IMR-90 (cell line): ENCODE results near the gene DNAJC3. TPM values are rescaled to one million over a fixed set of nuclear protein-coding genes. Genes with fewer than 3 reads are reported as not detected.
A peak's percentile ranks its signal among the peaks of the same experiment; 100 is the strongest.

Experiments used
- ATAC-seq: fragments of 200-7000 bp; cut with Tn5 transposase; 2 replicates; pipeline ENCODE4 v1.9.1; 2020; ENCODE audit warnings: low read depth, mild to moderate bottlenecking, moderate library complexity
- BruUV-seq: library from RNA; stranded (reverse); fragments of 400-500 nt; replicated peaks from 2 replicates; lab custom pipeline; 2021; lab: Mats Ljungman, UMichigan
- CTCF ChIA-PET: fragments of 300-600 bp; formaldehyde crosslinking; extraction: SDS; loops from one replicate; lab custom pipeline; 2021; ENCODE audit warnings: antibody characterized with exemption; lab: Yijun Ruan, JAX
- POLR2A ChIA-PET: fragments of 300-600 bp; sonication (Branson Sonifier 250); formaldehyde crosslinking; loops from one replicate; lab custom pipeline; 2022; ENCODE audit warnings: antibody characterized with exemption; ENCODE audit not compliant: unreplicated experiment; lab: Charles Lee
- DNase-seq: peaks from one replicate; pipeline ENCODE4 v3.0.0; 2013
- H2AFZ ChIP-seq: replicated peaks from 2 replicates; pipeline ENCODE3; 2013; ENCODE audit warnings: low read length, mild to moderate bottlenecking; ENCODE audit not compliant: poor library complexity
- H2AK5ac ChIP-seq: 2 replicates; pipeline ENCODE4 v1.6.1; 2013; ENCODE audit warnings: low read depth, low read length, inconsistent platforms
- H2AK9ac ChIP-seq: replicated peaks from 2 replicates; pipeline ENCODE3; 2013; ENCODE audit warnings: mild to moderate bottlenecking, low read depth, low read length, moderate library complexity; ENCODE audit not compliant: poor library complexity
- H2BK120ac ChIP-seq: 2 replicates; pipeline ENCODE4 v1.6.1; 2013; ENCODE audit warnings: low read depth, low read length, inconsistent platforms
- H2BK15ac ChIP-seq: 3 replicates; pipeline ENCODE4 v1.6.1; 2013; ENCODE audit warnings: low read depth, low read length, inconsistent platforms
- H2BK20ac ChIP-seq: 2 replicates; pipeline ENCODE4 v1.6.1; 2013; ENCODE audit warnings: low read depth, mild to moderate bottlenecking, inconsistent platforms, low read length, moderate library complexity
- H2BK5ac ChIP-seq: 2 replicates; pipeline ENCODE4 v1.6.1; 2013; ENCODE audit warnings: mild to moderate bottlenecking, low read depth, low read length, inconsistent platforms; ENCODE audit not compliant: poor library complexity, severe bottlenecking
- H3K14ac ChIP-seq: replicated peaks from 2 replicates; pipeline ENCODE4 v1.6.1; 2013; ENCODE audit warnings: low read depth, low read length, inconsistent platforms
- H3K18ac ChIP-seq: 2 replicates; pipeline ENCODE4 v1.6.1; 2013; ENCODE audit warnings: low read depth, low read length, control low read depth
- H3K23ac ChIP-seq: 2 replicates; pipeline ENCODE4 v1.6.1; 2013; ENCODE audit warnings: low read depth, low read length, inconsistent platforms
- H3K27ac ChIP-seq: 2 replicates; pipeline ENCODE4 v1.5.1; 2013; ENCODE audit warnings: mild to moderate bottlenecking, control low read depth, low read length; ENCODE audit not compliant: insufficient read depth
- H3K27me3 ChIP-seq: 2 replicates; pipeline ENCODE4 v1.6.1; 2013; ENCODE audit warnings: low read length; ENCODE audit not compliant: control insufficient read depth, insufficient read depth
- H3K36me3 ChIP-seq: 2 replicates; pipeline ENCODE4 v1.6.1; 2013; ENCODE audit warnings: low read length, mixed read lengths; ENCODE audit not compliant: control insufficient read depth, insufficient read depth
- H3K4ac ChIP-seq: 2 replicates; pipeline ENCODE4 v1.6.1; 2013; ENCODE audit warnings: low read depth, low read length, inconsistent platforms
- H3K4me1 ChIP-seq: 2 replicates; pipeline ENCODE4 v1.6.1; 2013; ENCODE audit warnings: low read length, mixed read lengths; ENCODE audit not compliant: control insufficient read depth, insufficient read depth
- H3K4me2 ChIP-seq: 2 replicates; pipeline ENCODE4 v1.6.1; 2013; ENCODE audit warnings: low read depth, mild to moderate bottlenecking, control low read depth, low read length, moderate library complexity
- H3K4me3 ChIP-seq: 2 replicates; pipeline ENCODE4 v1.5.1; 2013; ENCODE audit warnings: low read depth, mild to moderate bottlenecking, control low read depth, low read length, moderate library complexity; ENCODE audit not compliant: insufficient read depth
- H3K56ac ChIP-seq: 2 replicates; pipeline ENCODE4 v1.6.1; 2013; ENCODE audit warnings: low read length, inconsistent platforms; ENCODE audit not compliant: insufficient read depth; ENCODE audit errors: extremely low read depth
- H3K79me1 ChIP-seq, 2 experiments: 2 replicates each; pipeline ENCODE4 v1.6.1; 2013; ENCODE audit warnings: low read length in 2 of 2, inconsistent platforms in 1 of 2, low read depth in 1 of 2
- H3K9ac ChIP-seq: 2 replicates; pipeline ENCODE4 v1.6.1; 2013; ENCODE audit warnings: low read depth, low read length, control low read depth
- H3K9me1 ChIP-seq: 2 replicates; pipeline ENCODE4 v1.6.1; 2013; ENCODE audit warnings: low read length, inconsistent platforms; ENCODE audit not compliant: insufficient read depth
- H3K9me3 ChIP-seq: 2 replicates; pipeline ENCODE4 v1.6.1; 2013; ENCODE audit warnings: low read length; ENCODE audit not compliant: control insufficient read depth, insufficient read depth
- H4K20me1 ChIP-seq: 2 replicates; pipeline ENCODE4 v1.6.1; 2013; ENCODE audit warnings: low read length, inconsistent platforms; ENCODE audit not compliant: insufficient read depth
- H4K5ac ChIP-seq: 2 replicates; pipeline ENCODE4 v1.6.1; 2013; ENCODE audit warnings: mild to moderate bottlenecking, low read depth, low read length, control low read depth
- H4K8ac ChIP-seq, 2 experiments: 2 replicates each; pipeline ENCODE4 v1.6.1; 2013; ENCODE audit warnings: low read depth in 2 of 2, low read length in 2 of 2, control low read depth in 1 of 2, inconsistent platforms in 1 of 2
- H4K91ac ChIP-seq: 2 replicates; pipeline ENCODE4 v1.6.1; 2013; ENCODE audit warnings: low read depth, low read length, inconsistent platforms; ENCODE audit not compliant: insufficient read depth
- BHLHE40 ChIP-seq: fragments of 150-350 bp; IDR thresholded peaks from 2 replicates; pipeline ENCODE4 v1.6.1; 2016; ENCODE audit warnings: mild to moderate bottlenecking, low read depth, low read length
- CEBPB ChIP-seq: IDR thresholded peaks from 2 replicates; pipeline ENCODE4 v1.6.1; 2012; ENCODE audit warnings: low read depth, low read length, improper control_type of control experiment
- CHD1 ChIP-seq: IDR thresholded peaks from 2 replicates; pipeline ENCODE4 v1.6.1; 2012; ENCODE audit warnings: low read depth, low read length, improper control_type of control experiment
- MAZ ChIP-seq: IDR thresholded peaks from 2 replicates; pipeline ENCODE4 v1.6.1; 2012; ENCODE audit warnings: low read depth, mild to moderate bottlenecking, low read length, improper control_type of control experiment, moderate library complexity, borderline replicate concordance
- RAD21 ChIP-seq: IDR thresholded peaks from 2 replicates; pipeline ENCODE4 v1.6.1; 2012; ENCODE audit warnings: low read length, improper control_type of control experiment
- RCOR1 ChIP-seq: IDR thresholded peaks from 2 replicates; pipeline ENCODE4 v1.6.1; 2012; ENCODE audit warnings: mild to moderate bottlenecking, low read length, improper control_type of control experiment; ENCODE audit not compliant: insufficient replicate concordance
- RFX5 ChIP-seq: IDR thresholded peaks from 2 replicates; pipeline ENCODE4 v1.8.0; 2012; ENCODE audit warnings: low read depth, mild to moderate bottlenecking, low read length, moderate library complexity
- WGBS, 2 experiments: methylation state at CpG; one replicate each; pipeline versions ENCODE4 v1.1.5 to v1.1.7; 2013; ENCODE audit warnings: missing lambda C conversion rate in 2 of 2; ENCODE audit not compliant: insufficient read length in 1 of 2; ENCODE audit errors: extremely low coverage in 2 of 2; 5-methylcytosine and 5-hydroxymethylcytosine counted together
- dilution Hi-C: fragments of 300-500 bp; cut with HindIII; formaldehyde crosslinking; loops from one replicate; pipeline ENCODE4 v1.14.3; 2018; ENCODE audit warnings: low sequenced_read_pairs; ENCODE audit not compliant: unreplicated experiment
- in situ Hi-C: fragments of 300-500 bp; cut with MboI; formaldehyde crosslinking; loops from 3 replicates; pipeline ENCODE4 v1.14.3; 2019; ENCODE audit warnings: low sequenced_read_pairs, inconsistent platforms, mixed read lengths
- intact Hi-C: fragments of 100-400 bp; cut with micrococcal nuclease; formaldehyde crosslinking; loops from 2 replicates; pipeline ENCODE4 v1.10.0; 2022
- polyA plus RNA-seq, 3 experiments: library from polyadenylated mRNA; depleted of rRNA; stranded (reverse); fragments of >200 nt; gene quantifications; 2 replicates each; pipeline ENCODE4 v1.2.3, GENCODE V29; 2012; ENCODE audit warnings: low replicate concordance in 1 of 3
- total RNA-seq: library from RNA; depleted of rRNA; stranded (reverse); fragments of >200 nt; gene quantifications from 2 replicates; pipeline ENCODE4 v1.2.3, GENCODE V29; 2012

The DNAJC3 gene
- total and polyA plus RNA-seq, 2 of the 4 experiments (the other 2 are of a cell fraction), result 10.7 to 28.5 TPM

DNA sequence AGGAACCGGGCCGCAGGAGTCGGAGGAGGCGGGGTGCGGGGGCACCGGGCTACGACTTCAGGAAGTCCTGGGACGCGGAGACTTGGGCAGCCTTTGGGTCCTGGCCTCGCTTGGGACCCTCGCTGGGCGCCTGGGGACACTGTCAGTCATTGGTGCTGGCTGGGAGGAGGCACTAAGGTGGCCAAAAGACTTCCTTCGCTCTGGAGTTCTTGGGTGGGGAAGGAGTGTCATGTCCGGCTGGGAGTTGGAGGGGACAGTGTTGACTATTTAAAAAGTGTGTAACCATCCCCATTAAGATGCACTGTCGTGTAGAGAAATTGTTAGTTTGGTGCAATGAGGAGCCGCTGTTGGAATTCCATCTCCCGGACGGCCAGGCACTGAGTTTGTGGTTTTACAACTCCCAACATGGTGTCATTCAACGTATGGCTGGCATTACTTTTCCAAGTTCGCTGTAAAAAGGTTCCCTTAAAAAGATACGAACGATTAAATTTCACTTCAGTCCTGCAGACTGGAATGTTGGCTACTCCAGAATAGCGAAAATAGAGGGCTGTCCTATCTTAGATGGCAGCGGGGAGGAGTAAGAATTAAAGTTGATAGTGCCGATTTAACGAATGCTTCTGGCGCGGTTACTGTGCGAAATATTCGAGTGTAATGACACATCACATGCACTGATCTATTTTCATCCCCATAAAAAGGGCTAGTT is 776 bp downstream of the DNAJC3 start:
- Histone ChIP-seq H3K18ac (peak overlapping the region; percentile 12; the same call in 1 of the 2 replicates), H4K8ac (peak overlapping the region; percentile 4 to 29; a peak in 2 of 4 replicates), H3K4ac (peak overlapping the region; percentile 64), H2AFZ (peak overlapping the region; percentile 99), H3K4me2 (peak overlapping the region; percentile 93), H2BK15ac (no peak overlapping the region), H4K91ac (no peak overlapping the region; the same call in 1 of the 2 replicates), H2BK120ac (no peak overlapping the region), H2BK5ac (peak overlapping the region; percentile 56), H2AK5ac (no peak overlapping the region), H3K27ac (peak overlapping the region; percentile 75), H2AK9ac (peak overlapping the region; percentile 62), H3K9me1 (no peaks in the 10 kb centered on the region), H3K14ac (peak overlapping the region; percentile 75), H3K79me1 (peaks cover 2 to 37% of the 10 kb centered on the region in 2 experiments; a peak in 2 of 4 replicates), H3K23ac (peak overlapping the region; percentile 87), H4K20me1 (peaks cover 19% of the 10 kb centered on the region; the same call in 1 of the 2 replicates), H3K4me1 (peaks cover 2% of the 10 kb centered on the region; the same call in 1 of the 2 replicates), H4K5ac (no peak overlapping the region; the same call in 1 of the 2 replicates), H3K27me3 (no peaks in the 10 kb centered on the region), H3K56ac (peak overlapping the region; percentile 53; the same call in 1 of the 2 replicates), H3K9me3 (no peaks in the 10 kb centered on the region), H3K36me3 (no peaks in the 10 kb centered on the region), H3K4me3 (peak overlapping the region; percentile 85), H2BK20ac (no peak overlapping the region), H3K9ac (peak overlapping the region; percentile 82)
- POLR2A ChIA-PET, result no interaction called here
- WGBS, 2 experiments, result 0% methylated on average over 1 of the region's 30 CpGs; no CpG with 5 or more reads in 1 of the 2 experiments
- CTCF ChIA-PET, result interaction anchor here (0.7 kb wide), 1 partner anchor 296 kb away, joined by 4 read pairs; no protein-coding TSS in a partner anchor
- TF ChIP-seq RCOR1, result no peak
- no peak for TF ChIP-seq BHLHE40
- no peak for TF ChIP-seq RFX5
- TF ChIP-seq RAD21, result no peak
- TF ChIP-seq MAZ, result no peak
- no peak for TF ChIP-seq CEBPB
- no peak for TF ChIP-seq CHD1
- BruUV-seq, result no TSS peak
- intact Hi-C loops (loop anchor here (2.0 to 10.0 kb wide), 2 partner anchors 35 to 97 kb away; no protein-coding TSS in a partner anchor), in situ Hi-C loops (no loop called here), dilution Hi-C loops (no loop called here)
- ATAC-seq (no peak), DNase-seq (peak; percentile 23)
